Adrenal gland (tissue), 5 donors: ENCODE data around the gene BCOR.

Source experiments
- CTCF ChIP-seq, 6 experiments: fragments of 450-650 bp in 4 of 6; fragments of 200-600 bp in 2 of 6; sonication (generic) in 1 of 6; IDR thresholded peaks; 1 replicate in 5 of 6; 2 replicates in 1 of 6; pipeline versions ENCODE4 v1.5.1 to v1.8.0; 2016 to 2021; ENCODE audit warnings: antibody characterized with exemption in 6 of 6, mild to moderate bottlenecking in 2 of 6, moderate library complexity in 1 of 6
- POLR2A ChIP-seq, 2 donors: fragments of 450-650 bp; IDR thresholded peaks; one replicate each; pipeline ENCODE4 v1.6.1; 2017; ENCODE audit warnings: antibody characterized with exemption in 2 of 2, mild to moderate bottlenecking in 2 of 2, moderate library complexity in 1 of 2
- donor health status: DM: no; HTN: no; CAD: no.

GRCh38 chrX:40104630-40104984 lies 6.8 kb upstream of the BCOR start:
- TF ChIP-seq CTCF (IDR thresholded peaks at IDR 0.05), result no peak
- no peak for TF ChIP-seq POLR2A (IDR thresholded peaks at IDR 0.05)
